ENCODE results near the gene NDUFAF5. TPM values are rescaled to one million over a fixed set of nuclear protein-coding genes. Genes with fewer than 3 reads are reported as not detected.

Gene NDUFAF5
- total RNA-seq, 1 donor from 2014 or later, result 32.6 TPM

GRCh38 chr20:13839421-13840092 lies 54.7 kb downstream of the NDUFAF5 start:
- Mint-ChIP-seq H3K27me3 (ENCODE audit: low read depth) (peaks cover 3% of the 10 kb centered on the region), H3K36me3 (ENCODE audit: low read depth) (no peaks in the 10 kb centered on the region), H3K9me3 (no peaks in the 10 kb centered on the region), H3K4me3 (no peak overlapping the region), H3K4me1 (no peaks in the 10 kb centered on the region), H3K27ac (ENCODE audit: unreplicated experiment) (peak overlapping the region; percentile 83)
- no peak for DNase-seq (ENCODE audit: low read depth, low spot score)
- no peak for TF ChIP-seq CTCF (conservative IDR thresholded peaks at IDR 0.05)

GRCh38 chr20:13840093-13840465 lies 55.3 kb downstream of the NDUFAF5 start:
- Mint-ChIP-seq H3K36me3 (ENCODE audit: low read depth) (no peaks in the 10 kb centered on the region), H3K9me3 (no peaks in the 10 kb centered on the region), H3K27ac (ENCODE audit: unreplicated experiment) (no peak overlapping the region), H3K4me1 (no peaks in the 10 kb centered on the region), H3K27me3 (ENCODE audit: low read depth) (peaks cover 3% of the 10 kb centered on the region), H3K4me3 (no peak overlapping the region)
- DNase-seq (ENCODE audit: low read depth, low spot score), result no peak
- TF ChIP-seq CTCF (conservative IDR thresholded peaks at IDR 0.05), result no peak

- no peaks in the 10 kb centered on the region for H3K9me3 Mint-ChIP-seq
- TF ChIP-seq CTCF (conservative IDR thresholded peaks at IDR 0.05), result no peak
- H3K4me3 Mint-ChIP-seq, result no peak overlapping the region
- no peaks in the 10 kb centered on the region for H3K4me1 Mint-ChIP-seq
- H3K36me3 Mint-ChIP-seq (ENCODE audit: low read depth), result no peaks in the 10 kb centered on the region
- H3K27me3 Mint-ChIP-seq (ENCODE audit: low read depth), result peaks cover 3% of the 10 kb centered on the region
- no peak for DNase-seq (ENCODE audit: low read depth, low spot score)
- no peak overlapping the region for H3K27ac Mint-ChIP-seq (ENCODE audit: unreplicated experiment)
These were observed 56.4 kb downstream of the NDUFAF5 start for GRCh38 chr20:13841206-13841605.

- Mint-ChIP-seq H3K9me3 (peaks cover 3% of the 10 kb centered on the region), H3K36me3 (ENCODE audit: low read depth) (no peaks in the 10 kb centered on the region), H3K27ac (ENCODE audit: unreplicated experiment) (peak overlapping the region; percentile 60), H3K4me3 (no peak overlapping the region), H3K4me1 (no peaks in the 10 kb centered on the region), H3K27me3 (ENCODE audit: low read depth) (no peaks in the 10 kb centered on the region)
- TF ChIP-seq CTCF (conservative IDR thresholded peaks at IDR 0.05), result no peak
- DNase-seq (ENCODE audit: low read depth, low spot score), result no peak
These were observed 59.5 kb downstream of the NDUFAF5 start for GRCh38 chr20:13844296-13844695.

GRCh38 chr20:13851279-13851678 lies 66.5 kb downstream of the NDUFAF5 start:
- TF ChIP-seq CTCF (conservative IDR thresholded peaks at IDR 0.05), result no peak
- no peak for DNase-seq (ENCODE audit: low read depth, low spot score)
- Mint-ChIP-seq H3K4me3 (no peak overlapping the region), H3K27ac (ENCODE audit: unreplicated experiment) (no peak overlapping the region), H3K4me1 (no peaks in the 10 kb centered on the region), H3K27me3 (ENCODE audit: low read depth) (no peaks in the 10 kb centered on the region), H3K36me3 (ENCODE audit: low read depth) (no peaks in the 10 kb centered on the region), H3K9me3 (peaks cover 3% of the 10 kb centered on the region)

Measured in neural crest cell (in vitro differentiated cells).